Gastroesophageal sphincter (tissue), 4 donors: ENCODE measurements around the gene STIM2. TPM values are rescaled to one million over a fixed set of nuclear protein-coding genes. Genes with fewer than 3 reads are reported as not detected.

Experiments used
- ATAC-seq: fragments of 150-250 bp; one replicate; pipeline ENCODE4 v1.9.1; 2016; ENCODE audit warnings: mild to moderate bottlenecking, moderate library complexity
- H3K27ac ChIP-seq, 4 donors: fragments of 200-600 bp; sonication (generic) in 3 of 4; 1 replicate in 3 of 4; 2 replicates in 1 of 4; pipeline ENCODE4 v1.5.1; 2016 to 2019
- H3K27me3 ChIP-seq: fragments of 200-600 bp; sonication (generic); one replicate; pipeline ENCODE4 v1.5.1; 2019
- H3K36me3 ChIP-seq, 2 donors: fragments of 200-600 bp; sonication (generic); one replicate each; pipeline ENCODE4 v1.5.1; 2019; ENCODE audit warnings: control low read depth in 1 of 2
- H3K4me1 ChIP-seq, 3 donors: fragments of 200-600 bp; sonication (generic); 1 replicate in 2 of 3; 2 replicates in 1 of 3; pipeline ENCODE4 v1.5.1; 2016 to 2019; ENCODE audit warnings: control low read depth in 2 of 3
- H3K4me3 ChIP-seq, 2 donors: fragments of 200-600 bp; sonication (generic); one replicate each; pipeline ENCODE4 v1.5.1; 2019; ENCODE audit warnings: mild to moderate bottlenecking in 1 of 2, moderate library complexity in 1 of 2
- H3K9me3 ChIP-seq, 3 donors: fragments of 200-600 bp; sonication (generic); one replicate each; pipeline ENCODE4 v1.5.1; 2017 to 2019; ENCODE audit warnings: control low read depth in 2 of 3
- CTCF ChIP-seq, 4 experiments: fragments of 200-600 bp in 2 of 4; fragments of 450-650 bp in 2 of 4; sonication (generic) in 1 of 4; IDR thresholded peaks; one replicate each; pipeline ENCODE4 v1.5.1; 2017 to 2019; ENCODE audit warnings: antibody characterized with exemption in 4 of 4, mild to moderate bottlenecking in 2 of 4, moderate library complexity in 2 of 4
- EP300 ChIP-seq: sonication (generic); formaldehyde crosslinking; IDR thresholded peaks from one replicate; pipeline ENCODE4 v1.6.1; 2017; ENCODE audit warnings: antibody characterized with exemption, mild to moderate bottlenecking
- POLR2A ChIP-seq, 2 donors: fragments of 450-650 bp; IDR thresholded peaks; one replicate each; pipeline ENCODE4 v1.6.1; 2017; ENCODE audit warnings: antibody characterized with exemption in 2 of 2, mild to moderate bottlenecking in 2 of 2, moderate library complexity in 1 of 2
- POLR2AphosphoS5 ChIP-seq: sonication (generic); formaldehyde crosslinking; IDR thresholded peaks from one replicate; pipeline ENCODE4 v1.6.1; 2017; ENCODE audit warnings: antibody characterized with exemption
- WGBS, 2 donors: methylation state at CpG; one replicate each; pipeline ENCODE4 v1.1.5; 2018; ENCODE audit warnings: low coverage in 1 of 2; 5-methylcytosine and 5-hydroxymethylcytosine counted together
- total RNA-seq, 4 donors: library from RNA; depleted of rRNA; stranded (reverse); fragments of >200 nt; gene quantifications; one replicate each; pipeline ENCODE4 v1.1.0, GENCODE V29; 2016

The STIM2 gene
- total RNA-seq, 4 donors from 2014 or later = 8.4 to 11.6 (median 10.5) TPM

- Histone ChIP-seq H3K27ac (no peak overlapping the region), H3K9me3 (no peaks in the 10 kb centered on the region), H3K4me3 (no peak overlapping the region), H3K4me1 (peaks cover 0 to 27% (median 0%) of the 10 kb centered on the region in 3 donors), H3K36me3 (no peaks in the 10 kb centered on the region), H3K27me3 (no peaks in the 10 kb centered on the region)
- TF ChIP-seq POLR2AphosphoS5 = no peak
- TF ChIP-seq POLR2A (IDR thresholded peaks at IDR 0.05) = no peak
- TF ChIP-seq CTCF (IDR thresholded peaks at IDR 0.05) = no peak
- TF ChIP-seq EP300 = no peak
- 31 to 62% methylated on average over 3 of the region's 3 CpGs for WGBS, 2 donors
- no peak for ATAC-seq
Measured at GRCh38 chr4:26993967-26994366, 133.3 kb downstream of the STIM2 start.

DNA sequence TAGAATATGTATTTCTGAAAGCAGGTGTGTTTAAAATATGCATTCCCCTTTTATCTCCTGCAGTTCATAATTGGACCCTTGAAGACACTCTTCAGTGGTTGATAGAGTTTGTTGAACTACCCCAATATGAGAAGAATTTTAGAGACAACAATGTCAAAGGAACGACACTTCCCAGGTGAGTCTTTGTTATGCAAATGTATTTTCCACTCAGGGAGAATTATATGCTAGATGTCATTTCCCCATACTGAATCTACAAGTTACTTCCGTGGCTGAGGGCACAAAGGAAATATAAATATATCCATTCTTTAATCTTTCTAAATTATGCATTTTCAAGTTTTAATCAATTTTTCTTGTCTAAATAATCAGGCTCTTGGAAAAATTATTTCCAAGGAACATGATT is 134.7 kb downstream of the STIM2 start:
- TF ChIP-seq CTCF (IDR thresholded peaks at IDR 0.05) (no peak), EP300 (no peak), POLR2A (IDR thresholded peaks at IDR 0.05) (no peak), POLR2AphosphoS5 (no peak)
- no peak for ATAC-seq
- peaks cover 0 to 27% (median 0%) of the 10 kb centered on the region in 3 donors for H3K4me1 ChIP-seq
- H3K9me3 ChIP-seq = no peaks in the 10 kb centered on the region
- H3K36me3 ChIP-seq = no peaks in the 10 kb centered on the region
- H3K4me3 ChIP-seq = no peak overlapping the region
- WGBS, 2 donors = 86 to 87% methylated on average over 2 of the region's 2 CpGs
- no peaks in the 10 kb centered on the region for H3K27me3 ChIP-seq
- H3K27ac ChIP-seq = no peak overlapping the region

DNA sequence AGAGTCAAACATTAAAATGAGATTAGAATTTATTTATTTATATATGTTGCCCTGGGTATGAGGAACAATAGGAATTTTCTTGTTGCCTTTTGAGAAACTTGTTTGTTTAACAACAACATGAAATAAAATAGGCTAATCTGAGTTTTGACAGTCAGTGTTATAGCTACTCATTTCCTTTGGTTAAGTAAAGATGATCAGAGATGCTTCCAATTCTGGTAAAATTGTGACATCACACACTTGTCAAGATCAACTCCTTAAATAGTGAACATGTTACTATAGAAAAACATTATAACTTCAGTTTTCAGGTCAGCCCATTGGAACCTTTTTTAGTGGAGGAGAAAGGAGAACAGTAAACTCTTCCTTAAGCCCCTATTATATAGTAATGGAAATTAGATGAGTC is 136.1 kb downstream of the STIM2 start:
- no peaks in the 10 kb centered on the region for H3K9me3 ChIP-seq
- no peaks in the 10 kb centered on the region for H3K27me3 ChIP-seq
- TF ChIP-seq EP300 (no peak), POLR2AphosphoS5 (no peak), CTCF (IDR thresholded peaks at IDR 0.05) (no peak), POLR2A (IDR thresholded peaks at IDR 0.05) (no peak)
- no peak overlapping the region for H3K27ac ChIP-seq
- H3K4me1 ChIP-seq = peaks cover 0 to 27% (median 0%) of the 10 kb centered on the region in 3 donors
- H3K4me3 ChIP-seq = no peak overlapping the region
- no peaks in the 10 kb centered on the region for H3K36me3 ChIP-seq
- no peak for ATAC-seq

DNA sequence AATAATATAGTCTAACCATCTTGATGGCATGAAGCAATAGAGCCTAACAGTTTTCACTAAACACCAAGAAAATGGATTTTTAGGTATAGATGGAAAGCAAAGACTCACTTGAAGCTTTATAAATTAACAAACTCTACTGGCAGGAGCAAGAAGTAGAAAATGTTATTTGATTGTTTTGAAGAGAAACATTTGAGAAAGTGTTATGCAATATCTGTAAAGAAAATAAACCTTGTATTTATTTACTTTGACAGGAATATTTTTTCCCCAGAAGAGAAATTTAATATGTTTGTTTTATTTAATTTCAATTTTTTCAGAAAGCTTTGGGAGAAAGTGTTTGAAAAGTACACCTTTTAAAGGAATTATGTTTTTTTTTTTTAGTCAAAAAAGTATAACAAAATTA is 139.0 kb downstream of the STIM2 start:
- H3K9me3 ChIP-seq = no peaks in the 10 kb centered on the region
- no peaks in the 10 kb centered on the region for H3K27me3 ChIP-seq
- ATAC-seq = no peak
- no peaks in the 10 kb centered on the region for H3K36me3 ChIP-seq
- no peak overlapping the region for H3K4me3 ChIP-seq
- peaks cover 0 to 1% (median 0%) of the 10 kb centered on the region in 3 donors for H3K4me1 ChIP-seq
- TF ChIP-seq POLR2AphosphoS5 (no peak), CTCF (IDR thresholded peaks at IDR 0.05) (no peak), POLR2A (IDR thresholded peaks at IDR 0.05) (no peak), EP300 (no peak)
- H3K27ac ChIP-seq = no peak overlapping the region

DNA sequence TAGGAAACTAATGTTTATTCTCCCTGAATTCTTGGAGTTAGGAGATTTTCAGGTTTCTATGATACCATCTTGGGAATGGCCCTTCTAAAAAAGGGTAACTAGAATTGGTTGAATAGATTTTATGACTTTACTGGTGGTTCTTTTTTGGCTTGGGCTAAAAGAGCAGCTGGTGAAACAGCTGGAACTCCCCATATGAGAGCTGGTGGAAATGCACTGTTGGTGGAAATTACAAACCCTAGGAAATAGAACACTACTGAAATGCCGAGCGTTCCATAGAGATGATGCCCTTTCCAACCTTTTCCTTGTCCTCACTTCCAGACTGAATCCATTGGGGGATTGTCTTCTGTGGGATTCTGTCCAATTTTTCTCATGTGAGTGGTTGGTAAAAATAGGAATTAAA is 139.5 kb downstream of the STIM2 start:
- no peak for TF ChIP-seq CTCF (IDR thresholded peaks at IDR 0.05)
- no peak for TF ChIP-seq EP300
- TF ChIP-seq POLR2AphosphoS5 = no peak
- TF ChIP-seq POLR2A (IDR thresholded peaks at IDR 0.05) = no peak
- no peaks in the 10 kb centered on the region for H3K27me3 ChIP-seq
- no peaks in the 10 kb centered on the region for H3K4me1 ChIP-seq
- no peak overlapping the region for H3K4me3 ChIP-seq
- no peak overlapping the region for H3K27ac ChIP-seq
- 76 to 100% methylated on average over 2 of the region's 2 CpGs for WGBS, 2 donors
- ATAC-seq = no peak
- H3K36me3 ChIP-seq = no peaks in the 10 kb centered on the region
- H3K9me3 ChIP-seq = no peaks in the 10 kb centered on the region
